ENCODE measurements around the gene METTL25B. TPM values are rescaled to one million over a fixed set of nuclear protein-coding genes. Genes with fewer than 3 reads are reported as not detected.

Gene METTL25B
- total RNA-seq, 1 experiment from 2014 or later = 51.0 TPM

DNA sequence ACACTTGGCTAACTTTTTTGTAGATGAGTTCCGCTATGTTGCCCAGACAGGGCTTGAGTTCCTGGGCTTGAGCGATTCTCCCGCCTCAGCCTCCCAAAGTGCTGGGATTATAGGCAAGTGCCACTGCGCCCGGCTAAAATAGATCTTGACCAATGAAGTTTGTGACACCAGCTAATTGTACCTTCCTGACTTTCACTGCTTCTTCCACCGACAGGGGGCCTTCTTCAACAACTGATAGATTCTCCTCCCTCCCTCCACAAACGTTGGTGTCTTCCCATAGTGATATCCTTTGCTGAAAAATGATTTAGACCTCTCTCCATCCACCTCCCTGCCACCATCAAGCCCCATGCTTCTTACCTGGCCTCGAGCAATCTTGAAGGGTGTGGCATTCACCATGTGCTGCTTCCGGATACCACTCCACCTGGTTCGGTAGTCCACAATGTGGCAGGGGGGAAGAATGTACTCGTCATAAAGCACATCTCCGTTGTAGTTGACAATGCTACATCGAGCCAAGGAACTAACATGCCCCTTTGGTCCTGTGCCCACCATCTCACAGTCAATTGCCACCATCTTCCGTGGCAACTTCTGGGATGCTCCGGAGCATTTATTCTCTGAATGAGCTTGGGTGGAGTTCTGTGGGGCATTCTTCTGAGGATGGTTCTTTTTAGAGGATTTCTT is 1.6 kb upstream of the METTL25B start:
- BruUV-seq (replicated peaks) = no TSS peak
- CTCF ChIA-PET = interaction anchor here (0.5 to 4.5 kb wide), 18 partner anchors 11 to 201 kb away, joined by 3 to 63 read pairs (median 7); partner anchors contain the start of genes CRABP2, MRPL24, NES and NTRK1
- Histone ChIP-seq H3K79me2 (ENCODE audit: low read depth) (peaks cover 73% of the 10 kb centered on the region), H3K4me3 (peak overlapping the region; percentile 90), H3K36me3 (ENCODE audit: low read depth) (peaks cover 21% of the 10 kb centered on the region), H3F3A (ENCODE audit: insufficient read depth, low read depth) (peaks cover 49% of the 10 kb centered on the region), H3K9me3 (ENCODE audit: insufficient read depth, low read depth) (no peaks in the 10 kb centered on the region), H3K4me2 (peak overlapping the region; percentile 91), H3K27ac (no peak overlapping the region), H3K27me3 (ENCODE audit: insufficient read depth, low read depth) (no peaks in the 10 kb centered on the region), H4K20me1 (ENCODE audit: insufficient read depth) (peaks cover 35% of the 10 kb centered on the region), H3K9me2 (ENCODE audit: insufficient read depth) (no peaks in the 10 kb centered on the region), H2AFZ (no peak overlapping the region), H3K4me1 (replicated peaks; ENCODE audit: insufficient read depth) (peaks cover 30% of the 10 kb centered on the region)
- POLR2A ChIA-PET (ENCODE audit: unreplicated experiment) = interaction anchor here (0.7 to 1.2 kb wide), 4 partner anchors 36 to 65 kb away, joined by 3 to 9 read pairs (median 4); no protein-coding TSS in a partner anchor
- TF ChIP-seq, protein P1, sequence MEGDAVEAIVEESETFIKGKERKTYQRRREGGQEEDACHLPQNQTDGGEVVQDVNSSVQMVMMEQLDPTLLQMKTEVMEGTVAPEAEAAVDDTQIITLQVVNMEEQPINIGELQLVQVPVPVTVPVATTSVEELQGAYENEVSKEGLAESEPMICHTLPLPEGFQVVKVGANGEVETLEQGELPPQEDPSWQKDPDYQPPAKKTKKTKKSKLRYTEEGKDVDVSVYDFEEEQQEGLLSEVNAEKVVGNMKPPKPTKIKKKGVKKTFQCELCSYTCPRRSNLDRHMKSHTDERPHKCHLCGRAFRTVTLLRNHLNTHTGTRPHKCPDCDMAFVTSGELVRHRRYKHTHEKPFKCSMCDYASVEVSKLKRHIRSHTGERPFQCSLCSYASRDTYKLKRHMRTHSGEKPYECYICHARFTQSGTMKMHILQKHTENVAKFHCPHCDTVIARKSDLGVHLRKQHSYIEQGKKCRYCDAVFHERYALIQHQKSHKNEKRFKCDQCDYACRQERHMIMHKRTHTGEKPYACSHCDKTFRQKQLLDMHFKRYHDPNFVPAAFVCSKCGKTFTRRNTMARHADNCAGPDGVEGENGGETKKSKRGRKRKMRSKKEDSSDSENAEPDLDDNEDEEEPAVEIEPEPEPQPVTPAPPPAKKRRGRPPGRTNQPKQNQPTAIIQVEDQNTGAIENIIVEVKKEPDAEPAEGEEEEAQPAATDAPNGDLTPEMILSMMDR (conservative IDR thresholded peaks at IDR 0.05) = peak; percentile 79
- no peak for TF ChIP-seq EZH2 (IDR thresholded peaks at IDR 0.05; ENCODE audit: low read depth)
- peak; percentile 60 to 75 for DNase-seq
- intact Hi-C loops (cut with micrococcal nuclease; ENCODE audit: unreplicated experiment) = loop anchor here (1.0 kb wide), 7 partner anchors 21 to 201 kb away; partner anchors contain the start of genes CRABP2 and NTRK1

DNA sequence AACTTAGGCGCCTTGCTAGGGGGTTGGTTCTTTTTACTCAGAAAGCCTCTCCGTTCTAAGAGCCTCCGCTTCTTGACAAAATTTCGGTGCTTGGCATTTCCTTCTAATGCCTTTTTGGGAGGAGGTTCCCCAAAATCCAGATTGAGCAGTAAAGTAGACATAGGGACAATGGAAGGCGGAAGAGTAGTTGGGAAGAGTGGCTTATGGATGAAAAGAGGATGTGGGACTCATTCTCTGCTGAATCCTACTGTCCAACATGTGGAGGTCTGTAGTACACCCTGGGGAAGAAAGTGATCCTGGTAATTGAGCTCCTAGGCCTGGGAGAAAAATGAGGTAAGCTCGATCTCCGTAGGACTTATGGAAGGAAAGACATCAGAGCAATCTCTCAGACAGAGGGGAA is 777 bp upstream of the METTL25B start:
- Histone ChIP-seq H3K9me3 (ENCODE audit: insufficient read depth, low read depth) (no peaks in the 10 kb centered on the region), H3K27me3 (ENCODE audit: insufficient read depth, low read depth) (no peaks in the 10 kb centered on the region), H3K4me3 (peak overlapping the region; percentile 90), H2AFZ (no peak overlapping the region; the same call in 1 of the 2 replicates), H3K27ac (peak overlapping the region; percentile 43; the same call in 1 of the 2 replicates), H3K9me2 (ENCODE audit: insufficient read depth) (no peaks in the 10 kb centered on the region), H3F3A (ENCODE audit: insufficient read depth, low read depth) (peaks cover 52% of the 10 kb centered on the region), H3K36me3 (ENCODE audit: low read depth) (peaks cover 21% of the 10 kb centered on the region), H3K79me2 (ENCODE audit: low read depth) (peaks cover 73% of the 10 kb centered on the region), H3K4me1 (replicated peaks; ENCODE audit: insufficient read depth) (peaks cover 30% of the 10 kb centered on the region), H3K4me2 (peak overlapping the region; percentile 91), H4K20me1 (ENCODE audit: insufficient read depth) (peaks cover 35% of the 10 kb centered on the region)
- intact Hi-C loops (cut with micrococcal nuclease; ENCODE audit: unreplicated experiment) = no loop called here
- TF ChIP-seq, protein P1 (conservative IDR thresholded peaks at IDR 0.05) = no peak
- TF ChIP-seq EZH2 (IDR thresholded peaks at IDR 0.05; ENCODE audit: low read depth) = no peak
- ChIA-PET CTCF (interaction anchor here (1.2 to 4.5 kb wide), 4 partner anchors 14 to 163 kb away, joined by 7 to 63 read pairs (median 18); partner anchors contain the start of genes MRPL24 and NTRK1), POLR2A (ENCODE audit: unreplicated experiment) (no interaction called here)
- BruUV-seq (replicated peaks) = TSS peak; percentile 63
- DNase-seq = no peak

DNA sequence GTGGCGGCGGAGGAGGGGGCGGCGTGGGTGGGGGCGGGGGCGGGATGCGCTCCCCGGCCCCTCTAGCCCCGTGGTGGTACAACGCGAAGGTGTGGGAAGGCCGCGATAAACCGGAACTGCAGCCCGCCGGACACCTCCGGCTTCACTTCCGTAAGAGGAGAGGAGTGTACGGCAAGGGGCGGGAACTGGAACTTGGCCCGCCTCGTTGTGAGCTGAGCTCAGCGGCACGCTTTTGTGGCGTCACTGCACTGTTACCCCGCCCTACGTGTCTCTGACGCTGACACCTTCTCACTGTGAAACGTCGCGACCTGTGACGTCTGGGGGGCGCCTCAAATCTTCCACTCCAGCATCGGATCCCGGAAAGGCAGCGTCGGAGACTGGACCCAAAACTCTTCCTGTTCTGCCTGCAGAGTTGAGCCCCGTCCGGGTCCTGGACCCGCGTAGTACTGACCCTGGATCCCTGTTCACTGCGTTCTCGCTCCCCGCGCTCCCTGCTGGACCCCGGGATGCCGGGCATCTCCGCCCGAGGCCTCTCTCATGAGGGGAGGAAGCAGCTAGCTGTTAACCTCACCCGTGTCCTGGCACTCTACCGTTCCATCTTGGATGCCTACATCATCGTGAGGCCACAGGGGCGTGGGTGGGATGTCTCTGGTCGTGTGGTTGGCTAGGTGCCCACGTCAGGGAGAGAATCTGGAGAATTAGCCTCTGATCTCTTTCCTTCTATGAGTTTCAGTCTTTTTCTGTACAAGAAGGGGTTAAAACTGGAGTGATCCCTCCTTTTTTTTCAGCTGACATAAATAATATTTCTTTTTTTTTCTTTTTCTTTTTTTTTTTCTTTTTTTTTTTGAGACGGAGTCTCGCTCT is 562 bp downstream of the METTL25B start, which contains the start of gene ISG20L2:
Gene ISG20L2, minus strand, starts transcription at position 168 of the 864 bp plus-strand sequence. CDS start 1,114 bp downstream, outside the sequence.
- H2AFZ ChIP-seq = peak within 1 kb of the TSS; percentile 90

More for the DNA sequence above, 562 bp downstream of the METTL25B start, which contains the start of gene ISG20L2:
- Histone ChIP-seq H3K4me3 (peak within 1 kb of the TSS; percentile 90), H3K27ac (peak within 1 kb of the TSS; percentile 46), H3K36me3 (ENCODE audit: low read depth) (peaks cover 17% of the 10 kb centered on the region), H3K27me3 (ENCODE audit: insufficient read depth, low read depth) (no peaks in the 10 kb centered on the region), H3K4me2 (peak within 1 kb of the TSS; percentile 94), H3K9me2 (ENCODE audit: insufficient read depth) (no peaks in the 10 kb centered on the region), H3F3A (ENCODE audit: insufficient read depth, low read depth) (peaks cover 52% of the 10 kb centered on the region), H3K9me3 (ENCODE audit: insufficient read depth, low read depth) (no peaks in the 10 kb centered on the region), H4K20me1 (ENCODE audit: insufficient read depth) (peaks cover 28% of the 10 kb centered on the region), H3K79me2 (ENCODE audit: low read depth) (peaks cover 61% of the 10 kb centered on the region), H3K4me1 (replicated peaks; ENCODE audit: insufficient read depth) (peaks cover 30% of the 10 kb centered on the region)
- DNase-seq = peak; percentile 93 to 94
- POLR2A ChIA-PET (ENCODE audit: unreplicated experiment) = interaction anchor here (0.5 to 1.0 kb wide), 12 partner anchors 12 to 191 kb away, joined by 3 to 9 read pairs (median 5); partner anchors contain the start of gene PRCC
- CTCF ChIA-PET = interaction anchor here (0.6 to 4.5 kb wide), 5 partner anchors 12 to 132 kb away, joined by 3 to 63 read pairs (median 4); partner anchors contain the start of gene MRPL24
- no peak for TF ChIP-seq EZH2 (IDR thresholded peaks at IDR 0.05; ENCODE audit: low read depth)
- TF ChIP-seq, protein P1 (conservative IDR thresholded peaks at IDR 0.05) = no peak
- no TSS peak for BruUV-seq (replicated peaks)
- intact Hi-C loops (cut with micrococcal nuclease; ENCODE audit: unreplicated experiment) = loop anchor here (1.0 kb wide), 2 partner anchors 22 to 38 kb away; partner anchors contain the start of genes HDGF and PRCC

Data from PC-9 (cell line).